ENCODE data around the gene DNASE1.

- TF ChIP-seq CTCF (IDR thresholded peaks at IDR 0.05): no peak
- no peak for TF ChIP-seq POLR2AphosphoS5 (IDR thresholded peaks at IDR 0.05)
- no peak for TF ChIP-seq POLR2A (IDR thresholded peaks at IDR 0.05; ENCODE audit: low read depth)
Observed at GRCh38 chr16:3673676-3674377, 19.3 kb downstream of the DNASE1 start.
